GM23248 (cell line): Measurements from ENCODE around the gene KCNK1. TPM values are rescaled to one million over a fixed set of nuclear protein-coding genes. Genes with fewer than 3 reads are reported as not detected.
"Not testable (repeated sequence)": the region's sequence is repeated elsewhere in the genome, so short reads cannot be mapped to it uniquely, and the experiment has no call there.

Source experiments
- DNase-seq: peaks from one replicate; pipeline ENCODE4 v3.0.0-alpha.2; 2015
- H2AFZ ChIP-seq: fragments of 200-600 bp; sonication (generic); 2 replicates; pipeline ENCODE4 v1.6.1; 2016; ENCODE audit warnings: antibody characterized with exemption
- H3F3A ChIP-seq: fragments of 200-600 bp; sonication (generic); 2 replicates; pipeline ENCODE4 v1.6.1; 2016; ENCODE audit warnings: mild to moderate bottlenecking, antibody characterized with exemption, mixed run types; ENCODE audit not compliant: insufficient read depth
- H3K27ac ChIP-seq: fragments of 200-600 bp; sonication (generic); 2 replicates; pipeline ENCODE4 v1.5.1; 2016; ENCODE audit warnings: mild to moderate bottlenecking
- H3K27me3 ChIP-seq: fragments of 200-600 bp; sonication (generic); replicated peaks from 2 replicates; pipeline ENCODE4 v1.6.1; 2016; ENCODE audit warnings: mild to moderate bottlenecking; ENCODE audit not compliant: insufficient read depth
- H3K36me3 ChIP-seq: fragments of 200-600 bp; sonication (generic); 2 replicates; pipeline ENCODE4 v1.6.1; 2016; ENCODE audit warnings: low read depth, mild to moderate bottlenecking
- H3K4me1 ChIP-seq: fragments of 200-600 bp; sonication (generic); 2 replicates; pipeline ENCODE4 v1.6.1; 2016; ENCODE audit warnings: mild to moderate bottlenecking; ENCODE audit not compliant: insufficient read depth
- H3K4me2 ChIP-seq: fragments of 200-600 bp; sonication (generic); one replicate; pipeline ENCODE4 v1.6.1; 2016; ENCODE audit warnings: mild to moderate bottlenecking; ENCODE audit not compliant: unreplicated experiment
- H3K4me3 ChIP-seq: fragments of 200-600 bp; sonication (generic); 2 replicates; pipeline ENCODE4 v1.5.1; 2016; ENCODE audit warnings: mild to moderate bottlenecking
- H3K79me2 ChIP-seq: fragments of 200-600 bp; sonication (generic); 2 replicates; pipeline ENCODE4 v1.6.1; 2016; ENCODE audit warnings: mild to moderate bottlenecking; ENCODE audit not compliant: insufficient read depth
- H3K9ac ChIP-seq: fragments of 200-600 bp; sonication (generic); 2 replicates; pipeline ENCODE4 v1.6.1; 2016; ENCODE audit warnings: mild to moderate bottlenecking
- H3K9me2 ChIP-seq: fragments of 200-600 bp; sonication (generic); 2 replicates; pipeline ENCODE4 v1.6.1; 2016; ENCODE audit warnings: mixed run types, mild to moderate bottlenecking, moderate library complexity; ENCODE audit not compliant: insufficient read depth
- H3K9me3 ChIP-seq: fragments of 200-600 bp; sonication (generic); one replicate; pipeline ENCODE4 v1.6.1; 2017; ENCODE audit warnings: low read depth
- H4K20me1 ChIP-seq: fragments of 200-600 bp; sonication (generic); 2 replicates; pipeline ENCODE4 v1.6.0; 2016; ENCODE audit not compliant: insufficient read depth
- EZH2 ChIP-seq: fragments of 200-600 bp; sonication (generic); IDR thresholded peaks from 2 replicates; pipeline ENCODE4 v1.6.1; 2018; ENCODE audit warnings: antibody characterized with exemption, mild to moderate bottlenecking; ENCODE audit not compliant: insufficient read depth, poor library complexity, severe bottlenecking
- EZH2phosphoT487 ChIP-seq: fragments of 200-600 bp; sonication (generic); IDR thresholded peaks from 2 replicates; pipeline ENCODE4 v1.6.1; 2018; ENCODE audit warnings: antibody characterized with exemption, moderate library complexity, mild to moderate bottlenecking, low read depth; ENCODE audit not compliant: insufficient read depth
- WGBS, 2 experiments: methylation state at CpG; one replicate each; pipeline ENCODE4 v1.1.6; 2015 to 2017; ENCODE audit warnings: low lambda C conversion rate in 2 of 2, low coverage in 1 of 2; ENCODE audit errors: missing lambda C conversion rate in 2 of 2; 5-methylcytosine and 5-hydroxymethylcytosine counted together
- in situ Hi-C: fragments of 300-500 bp; cut with MboI; formaldehyde crosslinking; loops from 2 replicates; pipeline ENCODE4 v1.15.0; 2020
- polyA plus RNA-seq: library from polyadenylated mRNA; unstranded; fragments of >200 nt; fragmentation: Nextera tagmentation; extraction: Ambion mirVana; gene quantifications from 2 replicates; pipeline ENCODE4 v1.2.1, GENCODE V29; 2016
- total RNA-seq: library from RNA; depleted of rRNA; stranded (reverse); fragments of >200 nt; shearing (Covaris generic); gene quantifications from 2 replicates; pipeline ENCODE4 v1.2.3, GENCODE V29; 2014

Gene KCNK1
- total and polyA plus RNA-seq, 2 experiments from 2014 or later, result 4.0 to 4.2 TPM

DNA sequence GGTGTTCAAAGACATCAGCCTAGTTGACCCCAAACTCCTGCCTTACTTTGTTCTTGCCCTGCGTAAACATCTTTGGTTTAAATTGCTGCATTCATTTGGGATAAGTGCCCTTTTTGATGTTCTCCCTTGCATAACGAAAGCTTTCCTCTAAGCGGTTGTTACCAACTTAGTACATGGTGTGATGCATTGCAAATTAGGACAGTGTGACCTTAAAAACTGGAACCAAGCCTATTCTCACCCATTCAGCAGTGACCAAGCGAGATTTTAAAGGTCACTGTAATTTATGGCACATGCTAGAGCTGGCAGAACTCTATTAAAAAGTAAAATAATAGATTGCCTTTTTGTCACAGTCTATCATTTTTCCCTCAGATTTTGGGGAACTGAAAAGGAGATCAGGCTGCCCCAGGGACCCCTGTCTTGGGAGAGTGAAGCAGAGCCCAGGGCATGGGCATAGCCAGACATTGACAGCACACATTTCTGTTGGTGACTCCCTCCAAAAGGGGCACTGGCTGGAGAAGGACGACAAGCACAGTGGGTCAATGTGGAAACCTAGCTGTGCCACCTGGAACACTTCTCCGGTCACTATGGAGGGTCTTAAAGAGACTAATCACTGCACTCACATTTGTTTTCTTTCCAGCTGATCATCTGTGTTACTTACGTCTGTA, 63.9 kb downstream of the KCNK1 start:
- in situ Hi-C loops, result no loop called here
- no peaks in the 10 kb centered on the region for H3K79me2 ChIP-seq
- H3K36me3 ChIP-seq, result no peaks in the 10 kb centered on the region
- 74 to 78% methylated on average over 7 of the region's 7 CpGs for WGBS, 2 experiments
- no peaks in the 10 kb centered on the region for H3F3A ChIP-seq
- H3K4me3 ChIP-seq, result no peak overlapping the region
- no peak overlapping the region for H2AFZ ChIP-seq
- no peaks in the 10 kb centered on the region for H3K9me3 ChIP-seq
- H3K9ac ChIP-seq, result no peak overlapping the region
- no peaks in the 10 kb centered on the region for H4K20me1 ChIP-seq
- H3K9me2 ChIP-seq, result no peaks in the 10 kb centered on the region
- H3K4me1 ChIP-seq, result no peaks in the 10 kb centered on the region
- TF ChIP-seq EZH2phosphoT487 (no peak), EZH2 (no peak)
- H3K27ac ChIP-seq, result no peak overlapping the region
- H3K4me2 ChIP-seq, result no peak overlapping the region
- DNase-seq, result no peak
- no peaks in the 10 kb centered on the region for H3K27me3 ChIP-seq

DNA sequence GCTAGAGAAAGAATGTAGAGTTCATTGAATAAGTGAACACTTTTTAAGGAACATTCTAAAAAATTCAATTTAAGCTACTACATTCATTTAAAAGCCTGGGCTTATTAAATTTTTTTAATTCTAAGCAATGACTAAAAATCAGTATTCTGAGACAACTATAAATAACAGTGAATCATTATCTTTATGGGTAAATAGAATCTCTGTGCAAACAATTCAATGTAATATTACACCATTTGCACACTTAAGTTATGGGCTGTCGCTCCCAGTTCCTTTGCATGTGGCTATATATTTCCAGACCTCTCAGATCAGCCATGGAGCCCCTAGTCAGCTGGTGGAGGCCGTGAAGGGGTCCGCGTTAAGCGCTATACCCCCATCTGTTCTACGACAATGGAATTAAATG, 65.1 kb downstream of the KCNK1 start:
- H3K27me3 ChIP-seq, result no peaks in the 10 kb centered on the region
- TF ChIP-seq EZH2phosphoT487, result no peak
- no peak for TF ChIP-seq EZH2
- no peak overlapping the region for H3K27ac ChIP-seq
- H3K36me3 ChIP-seq, result no peaks in the 10 kb centered on the region
- no peak overlapping the region for H2AFZ ChIP-seq
- no peaks in the 10 kb centered on the region for H3K4me1 ChIP-seq
- H3F3A ChIP-seq, result no peaks in the 10 kb centered on the region
- in situ Hi-C loops, result no loop called here
- no peak overlapping the region for H3K9ac ChIP-seq
- H3K79me2 ChIP-seq, result no peaks in the 10 kb centered on the region
- WGBS, 2 experiments, result 84 to 92% methylated on average over 6 of the region's 6 CpGs
- H3K4me2 ChIP-seq, result no peak overlapping the region
- DNase-seq, result no peak
- H3K9me2 ChIP-seq, result no peaks in the 10 kb centered on the region
- no peaks in the 10 kb centered on the region for H3K9me3 ChIP-seq
- H3K4me3 ChIP-seq, result no peak overlapping the region
- H4K20me1 ChIP-seq, result no peaks in the 10 kb centered on the region

DNA sequence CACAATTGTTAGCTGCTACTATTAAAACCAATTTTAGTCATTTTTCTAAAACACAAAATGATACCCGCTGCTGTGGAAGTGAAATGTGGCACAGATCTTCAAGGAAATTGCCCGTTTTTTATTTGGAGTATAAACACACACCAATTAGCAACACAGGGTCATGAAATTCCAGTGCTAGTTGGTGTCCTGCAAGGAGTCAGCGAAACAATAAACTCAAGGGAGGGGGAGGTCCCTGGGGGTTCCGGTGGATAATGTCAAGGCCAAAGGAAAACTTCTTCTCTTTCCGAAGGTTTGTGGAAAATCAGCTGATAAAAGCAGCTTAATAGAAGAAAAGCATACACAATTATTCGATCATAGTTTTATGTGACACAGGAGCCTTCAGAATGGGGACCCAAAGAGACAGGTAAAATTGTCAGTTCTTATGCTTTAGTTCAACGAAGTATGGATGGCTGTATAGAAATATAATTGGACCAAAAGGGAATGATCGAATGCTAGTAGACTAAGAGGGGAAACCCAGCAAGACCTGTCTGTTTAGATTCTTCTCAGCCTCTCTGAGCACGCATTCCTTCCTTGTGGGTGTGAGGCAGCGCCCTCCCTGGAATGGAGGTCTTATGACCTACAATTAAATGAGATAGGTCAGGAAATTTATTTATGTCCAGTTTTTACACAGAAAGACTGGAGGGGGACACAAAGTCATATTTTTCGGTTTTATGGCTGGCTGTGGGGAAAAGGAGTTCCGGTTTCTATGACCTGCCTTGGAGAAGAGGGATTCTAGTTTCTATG, 65.9 kb downstream of the KCNK1 start:
- Histone ChIP-seq H3F3A (no peaks in the 10 kb centered on the region), H3K9me3 (no peaks in the 10 kb centered on the region), H3K9ac (no peak overlapping the region), H3K36me3 (no peaks in the 10 kb centered on the region), H3K4me1 (no peaks in the 10 kb centered on the region), H2AFZ (no peak overlapping the region), H4K20me1 (no peaks in the 10 kb centered on the region), H3K4me2 (no peak overlapping the region), H3K9me2 (no peaks in the 10 kb centered on the region), H3K27ac (no peak overlapping the region), H3K27me3 (no peaks in the 10 kb centered on the region), H3K4me3 (no peak overlapping the region), H3K79me2 (no peaks in the 10 kb centered on the region)
- TF ChIP-seq EZH2, result no peak
- no peak for TF ChIP-seq EZH2phosphoT487
- in situ Hi-C loops, result no loop called here
- DNase-seq, result no peak
- WGBS, 2 experiments, result 84 to 86% methylated on average over 12 of the region's 12 CpGs

DNA sequence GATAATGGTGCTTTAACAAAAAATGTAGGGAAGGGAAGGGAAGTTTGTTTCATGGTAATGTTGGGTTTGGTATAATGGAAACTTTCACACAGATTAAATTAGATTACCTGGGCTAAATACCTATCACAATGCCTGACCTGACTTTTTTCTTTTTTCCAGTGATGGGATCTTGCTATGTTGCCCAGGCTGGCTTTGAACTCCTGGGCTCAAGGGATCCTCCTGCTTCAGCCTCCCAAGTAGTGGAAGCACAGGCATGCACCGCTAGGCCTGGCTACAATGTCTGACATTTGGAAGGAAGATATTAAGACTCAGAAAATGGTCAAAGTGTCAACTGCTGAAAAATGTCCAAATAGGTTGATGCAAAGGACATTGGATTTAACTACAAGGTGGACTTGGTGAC, 67.4 kb downstream of the KCNK1 start:
- in situ Hi-C loops, result no loop called here
- 83 to 91% methylated on average over 1 of the region's 1 CpG for WGBS, 2 experiments
- Histone ChIP-seq H2AFZ (no peak overlapping the region), H3F3A (no peaks in the 10 kb centered on the region), H3K27me3 (no peaks in the 10 kb centered on the region), H3K9me3 (no peaks in the 10 kb centered on the region), H3K27ac (no peak overlapping the region), H3K36me3 (no peaks in the 10 kb centered on the region), H3K4me3 (no peak overlapping the region), H3K4me2 (no peak overlapping the region), H3K9ac (no peak overlapping the region), H3K79me2 (no peaks in the 10 kb centered on the region), H4K20me1 (no peaks in the 10 kb centered on the region), H3K4me1 (no peaks in the 10 kb centered on the region), H3K9me2 (no peaks in the 10 kb centered on the region)
- no peak for DNase-seq
- TF ChIP-seq EZH2 (no peak), EZH2phosphoT487 (no peak)

DNA sequence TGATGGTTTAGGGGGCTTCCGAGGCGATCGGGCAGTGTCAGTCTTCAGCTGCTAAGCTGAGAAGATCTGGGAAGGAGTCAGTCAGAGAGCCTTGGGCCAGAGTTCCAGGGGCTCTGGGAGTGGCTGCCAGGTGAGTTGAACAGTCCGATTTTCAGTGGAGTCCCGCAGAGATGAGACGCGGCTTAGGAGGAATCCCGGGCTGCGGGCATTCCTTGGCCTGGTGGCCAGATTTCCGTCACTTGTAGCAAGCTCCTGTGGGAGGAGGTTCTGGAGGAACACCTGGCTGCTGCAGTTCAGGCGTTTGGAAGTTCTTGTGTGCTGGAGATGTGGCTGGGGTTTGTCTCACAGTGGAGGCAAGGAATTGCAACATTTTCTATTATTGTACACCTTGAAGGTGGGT, 72.7 kb downstream of the KCNK1 start:
- WGBS, 2 experiments, result 80 to 84% methylated on average over 10 to 11 of the region's 11 CpGs
- H3K4me1 ChIP-seq, H3K27ac ChIP-seq, H3K4me2 ChIP-seq, DNase-seq, H4K20me1 ChIP-seq, H3K79me2 ChIP-seq, H3K36me3 ChIP-seq, H3K4me3 ChIP-seq, H3K27me3 ChIP-seq, H3F3A ChIP-seq, in situ Hi-C loops, H3K9ac ChIP-seq, H2AFZ ChIP-seq, H3K9me2 ChIP-seq, H3K9me3 ChIP-seq: not testable (repeated sequence)
